Measurements from ENCODE around the gene SNRPD3.
"Not testable (repeated sequence)": the region's sequence is repeated elsewhere in the genome, so short reads cannot be mapped to it uniquely, and the experiment has no call there.

SNRPD3 gene

GRCh38 chr22:24603770-24604629 is 48.2 kb downstream of the SNRPD3 start:
- not testable (repeated sequence) for H3K4me1 ChIP-seq (ENCODE audit: insufficient read depth, low read length); H3K36me3 ChIP-seq (ENCODE audit: insufficient read depth, low read length); H3K4me3 ChIP-seq (ENCODE audit: low read length); H3K9me3 ChIP-seq (ENCODE audit: low read length); H2AFZ ChIP-seq (ENCODE audit: low read depth, low read length); H3K27me3 ChIP-seq (ENCODE audit: insufficient read depth, low read length)

DNA sequence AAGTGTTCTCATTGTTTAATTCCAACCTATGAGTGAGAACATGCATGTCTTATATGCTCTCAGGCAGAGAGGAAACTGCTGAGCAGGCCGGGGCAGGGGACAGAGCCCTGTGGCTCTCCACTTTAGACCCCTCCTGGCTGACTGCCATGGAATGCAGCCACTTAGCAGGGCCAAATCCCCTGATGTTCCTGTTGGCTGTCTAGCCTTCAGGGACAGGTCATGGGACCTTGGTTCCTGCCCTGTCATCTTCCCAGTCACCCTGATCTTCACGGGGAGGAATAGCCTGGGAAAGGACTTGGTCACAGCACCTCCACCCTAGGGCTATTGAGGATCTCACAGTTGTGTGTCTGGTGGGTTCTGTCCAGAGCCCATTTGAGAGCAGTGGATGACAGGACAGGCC is 50.5 kb downstream of the SNRPD3 start:
- H2AFZ ChIP-seq (ENCODE audit: low read depth, low read length); H3K4me1 ChIP-seq (ENCODE audit: insufficient read depth, low read length); H3K36me3 ChIP-seq (ENCODE audit: insufficient read depth, low read length); H3K27me3 ChIP-seq (ENCODE audit: insufficient read depth, low read length); H3K4me3 ChIP-seq (ENCODE audit: low read length); H3K9me3 ChIP-seq (ENCODE audit: low read length): not testable (repeated sequence)

DNA sequence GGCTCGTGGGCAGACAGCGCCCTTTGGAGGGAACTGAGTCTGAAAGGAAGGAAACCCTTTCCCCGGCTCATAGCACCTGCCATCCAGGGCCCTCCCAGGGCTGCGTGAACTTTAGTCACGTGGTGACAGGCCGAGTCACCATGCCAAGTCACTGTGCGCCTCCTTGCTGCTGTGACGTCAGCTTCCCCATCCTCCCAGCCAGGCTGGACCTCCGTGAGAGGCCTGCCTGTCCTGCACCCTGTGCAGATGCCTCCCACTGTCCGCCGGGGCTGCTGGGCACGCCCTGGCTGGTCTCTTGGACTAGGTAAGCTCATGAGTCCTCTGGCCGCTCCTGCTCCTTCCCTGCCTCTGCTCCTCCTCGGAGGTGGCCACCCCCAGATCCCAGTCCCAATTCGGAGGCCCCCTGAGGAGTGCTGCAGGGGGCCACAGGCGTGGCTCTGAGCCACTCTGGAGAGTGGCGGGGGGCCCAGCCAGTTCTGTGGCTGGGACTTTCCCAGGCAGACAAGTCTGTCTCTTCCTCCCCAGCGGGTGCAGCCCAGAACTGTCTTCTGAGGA is 51.7 kb downstream of the SNRPD3 start:
- not testable (repeated sequence) for H3K4me3 ChIP-seq (ENCODE audit: low read length); H3K36me3 ChIP-seq (ENCODE audit: insufficient read depth, low read length); H3K27me3 ChIP-seq (ENCODE audit: insufficient read depth, low read length); H2AFZ ChIP-seq (ENCODE audit: low read depth, low read length); H3K9me3 ChIP-seq (ENCODE audit: low read length); H3K4me1 ChIP-seq (ENCODE audit: insufficient read depth, low read length)

DNA sequence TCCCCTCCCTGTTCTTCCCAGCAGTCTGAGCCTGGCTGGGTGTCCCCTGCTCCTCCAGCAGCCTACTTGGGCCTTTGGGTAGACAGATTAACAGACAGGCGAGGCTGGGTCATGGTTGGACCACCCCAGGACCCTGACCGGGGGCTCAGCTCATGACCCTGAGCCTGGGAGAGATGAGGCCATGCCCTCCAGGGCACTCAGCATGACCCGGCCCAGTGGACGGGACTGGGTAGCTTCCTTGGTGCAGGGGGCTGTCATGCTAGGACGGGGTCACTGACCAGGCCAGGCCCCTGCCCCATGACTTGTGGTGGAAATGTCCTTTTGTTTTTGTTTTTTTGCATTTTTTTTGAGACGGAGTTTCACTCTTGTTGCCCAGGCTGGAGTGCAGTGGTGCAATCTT is 52.5 kb downstream of the SNRPD3 start:
- not testable (repeated sequence) for H3K4me3 ChIP-seq (ENCODE audit: low read length); H2AFZ ChIP-seq (ENCODE audit: low read depth, low read length); H3K27me3 ChIP-seq (ENCODE audit: insufficient read depth, low read length); H3K36me3 ChIP-seq (ENCODE audit: insufficient read depth, low read length); H3K9me3 ChIP-seq (ENCODE audit: low read length); H3K4me1 ChIP-seq (ENCODE audit: insufficient read depth, low read length)

DNA sequence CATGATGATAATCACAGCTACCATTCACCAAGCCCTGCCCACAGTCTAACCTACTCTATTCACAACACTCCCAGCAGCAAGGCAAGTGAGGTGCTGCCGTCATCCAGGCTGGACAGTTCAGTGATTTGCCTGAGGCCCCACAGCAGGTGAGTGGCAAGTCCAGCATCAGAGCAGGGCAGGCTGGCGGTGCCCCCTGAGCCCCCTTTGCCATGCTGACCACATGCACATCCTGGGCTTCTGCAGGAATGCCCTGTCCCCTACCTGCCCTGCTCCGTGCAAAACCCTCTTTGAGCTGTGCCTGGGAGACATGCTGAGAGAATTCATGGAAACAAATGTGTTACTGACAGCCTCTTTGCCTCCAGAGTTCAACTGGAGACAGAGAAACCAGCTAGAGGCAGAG is 54.1 kb downstream of the SNRPD3 start:
- H2AFZ ChIP-seq (ENCODE audit: low read depth, low read length); H3K9me3 ChIP-seq (ENCODE audit: low read length); H3K4me3 ChIP-seq (ENCODE audit: low read length); H3K36me3 ChIP-seq (ENCODE audit: insufficient read depth, low read length); H3K27me3 ChIP-seq (ENCODE audit: insufficient read depth, low read length); H3K4me1 ChIP-seq (ENCODE audit: insufficient read depth, low read length): not testable (repeated sequence)

DNA sequence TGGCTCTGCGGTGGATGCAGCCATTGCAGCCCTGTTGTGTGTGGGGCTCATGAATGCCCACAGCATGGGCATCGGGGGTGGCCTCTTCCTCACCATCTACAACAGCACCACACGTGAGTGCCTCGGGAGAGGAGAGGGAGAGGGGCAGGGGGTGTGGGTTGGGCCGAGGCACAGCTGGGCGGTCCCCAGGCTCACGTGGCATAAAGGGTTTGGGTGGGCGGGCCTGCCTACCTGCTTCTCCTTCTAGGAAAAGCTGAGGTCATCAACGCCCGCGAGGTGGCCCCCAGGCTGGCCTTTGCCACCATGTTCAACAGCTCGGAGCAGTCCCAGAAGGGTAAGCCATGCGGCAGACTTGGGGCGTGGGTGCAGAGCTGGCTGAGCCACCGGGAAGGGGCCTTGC is 59.0 kb downstream of the SNRPD3 start:
- H2AFZ ChIP-seq (ENCODE audit: low read depth, low read length); H3K27me3 ChIP-seq (ENCODE audit: insufficient read depth, low read length); H3K36me3 ChIP-seq (ENCODE audit: insufficient read depth, low read length); H3K4me1 ChIP-seq (ENCODE audit: insufficient read depth, low read length); H3K9me3 ChIP-seq (ENCODE audit: low read length); H3K4me3 ChIP-seq (ENCODE audit: low read length): not testable (repeated sequence)

- not testable (repeated sequence) for H2AFZ ChIP-seq (ENCODE audit: low read depth, low read length); H3K27me3 ChIP-seq (ENCODE audit: insufficient read depth, low read length); H3K36me3 ChIP-seq (ENCODE audit: insufficient read depth, low read length); H3K4me3 ChIP-seq (ENCODE audit: low read length); H3K9me3 ChIP-seq (ENCODE audit: low read length); H3K4me1 ChIP-seq (ENCODE audit: insufficient read depth, low read length)
Measured at GRCh38 chr22:24621244-24621643, 65.4 kb downstream of the SNRPD3 start.

DNA sequence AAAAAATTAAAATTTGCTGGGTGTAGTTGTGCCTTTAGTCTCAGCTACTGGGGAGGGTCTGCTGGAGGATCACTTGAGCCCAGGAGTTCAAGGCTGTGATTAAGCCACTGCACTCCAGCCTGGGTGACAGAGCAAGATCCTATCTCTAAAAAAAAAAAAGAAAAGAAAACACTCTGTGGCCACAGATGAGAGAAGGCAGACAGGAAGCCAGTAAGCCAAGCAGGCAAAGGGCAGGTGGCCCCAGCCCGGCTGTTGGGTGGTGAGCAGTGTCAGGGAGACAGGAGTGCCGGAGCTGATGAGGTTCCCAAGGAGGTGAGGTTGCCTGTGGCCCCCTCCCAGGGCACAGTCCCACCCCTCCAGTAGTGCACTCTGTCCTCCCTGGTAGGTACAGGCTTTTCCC is 66.8 kb downstream of the SNRPD3 start:
- H3K9me3 ChIP-seq (ENCODE audit: low read length); H3K4me1 ChIP-seq (ENCODE audit: insufficient read depth, low read length); H3K36me3 ChIP-seq (ENCODE audit: insufficient read depth, low read length); H3K4me3 ChIP-seq (ENCODE audit: low read length); H2AFZ ChIP-seq (ENCODE audit: low read depth, low read length); H3K27me3 ChIP-seq (ENCODE audit: insufficient read depth, low read length): not testable (repeated sequence)
